A549 (cell line): ENCODE measurements around the gene NOTCH3.

Experiments
- EP300 ChIP-seq, 2 experiments: fragments of >200 bp; sonication (Bioruptor Twin); formaldehyde crosslinking; IDR thresholded peaks; 2 replicates in 1 of 2; 3 replicates in 1 of 2; pipeline ENCODE4 v1.6.1; 2016 to 2017
- ESRRA ChIP-seq: fragments of 150-350 bp; IDR thresholded peaks from 2 replicates; pipeline ENCODE4 v1.6.1; 2014; ENCODE audit warnings: mild to moderate bottlenecking, low read length, borderline replicate concordance
- JUN ChIP-seq, 2 experiments: fragments of >200 bp; sonication (Bioruptor Twin); formaldehyde crosslinking; IDR thresholded peaks; 2 replicates in 1 of 2; 3 replicates in 1 of 2; pipeline ENCODE4 v1.6.1; 2016 to 2017
- KDM1A ChIP-seq: fragments of 200-600 bp; sonication (generic); IDR thresholded peaks from 2 replicates; pipeline ENCODE4 v1.6.1; 2016; ENCODE audit warnings: low read depth, mild to moderate bottlenecking
- RNF2 ChIP-seq: fragments of 200-600 bp; sonication (generic); IDR thresholded peaks from 2 replicates; pipeline ENCODE4 v1.6.1; 2016; ENCODE audit warnings: low read depth, mild to moderate bottlenecking, antibody characterized with exemption, moderate library complexity, borderline replicate concordance
- TF ChIP-seq, protein P1 (sequence below): fragments of 200-600 bp; sonication (generic); IDR thresholded peaks from 2 replicates; pipeline ENCODE4 v1.6.1; 2016; ENCODE audit warnings: antibody characterized with exemption, mild to moderate bottlenecking, moderate library complexity
- TF ChIP-seq, protein P2 (sequence below): fragments of >200 bp; sonication (Bioruptor Twin); formaldehyde crosslinking; IDR thresholded peaks from 3 replicates; pipeline ENCODE4 v1.5.1; 2016
- TF ChIP-seq, protein P3 (sequence below): fragments of 450-650 bp; IDR thresholded peaks from 2 replicates; pipeline ENCODE4 v1.6.1; 2014; ENCODE audit warnings: antibody characterized with exemption
- TF ChIP-seq, protein P4 (sequence below): fragments of 250-450 bp; sonication (Bioruptor Pico); IDR thresholded peaks from 2 replicates; pipeline ENCODE4 v1.5.0; 2021; ENCODE audit warnings: mild to moderate bottlenecking, moderate library complexity, borderline replicate concordance

DNA sequence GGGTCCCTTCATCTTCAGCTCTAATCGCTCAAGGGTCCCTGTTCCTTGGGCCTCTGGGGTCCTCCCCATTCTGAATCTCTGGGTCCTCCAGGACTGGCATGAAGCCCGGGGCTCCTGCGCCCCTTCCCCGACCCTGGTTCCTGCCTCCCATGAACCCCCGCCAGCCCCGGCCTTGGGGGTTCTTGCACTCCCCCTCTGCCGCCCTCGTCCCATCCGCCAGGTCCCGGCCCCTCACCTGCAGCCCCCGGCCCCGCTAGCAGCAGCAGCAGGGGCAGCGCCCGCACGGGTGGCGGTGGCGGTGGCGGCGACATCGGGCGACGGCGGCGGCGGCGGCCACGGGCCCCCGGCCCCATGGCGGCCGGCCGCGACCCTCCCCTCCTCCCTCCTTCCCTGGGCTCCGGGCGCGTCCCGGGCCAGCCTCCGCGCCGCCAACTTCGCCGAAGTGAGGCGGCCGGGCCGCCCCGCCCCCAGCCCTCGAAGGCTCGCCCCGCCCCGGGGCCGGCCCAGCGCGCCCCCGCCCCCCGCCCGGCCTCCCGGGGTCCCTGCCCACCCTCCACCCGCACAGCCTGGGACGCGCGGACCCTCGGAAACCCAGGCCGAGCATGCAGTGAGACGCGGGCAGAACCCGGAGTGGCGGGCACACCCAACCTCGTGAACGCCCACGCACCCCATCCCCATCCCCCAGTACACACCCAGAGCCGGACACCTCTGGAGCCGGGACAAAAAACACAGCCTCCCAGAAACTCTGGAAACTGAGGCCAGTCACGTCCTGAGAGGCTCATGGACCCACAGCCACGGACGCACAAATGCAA, at the start of gene NOTCH3:
- TF ChIP-seq, protein P1, sequence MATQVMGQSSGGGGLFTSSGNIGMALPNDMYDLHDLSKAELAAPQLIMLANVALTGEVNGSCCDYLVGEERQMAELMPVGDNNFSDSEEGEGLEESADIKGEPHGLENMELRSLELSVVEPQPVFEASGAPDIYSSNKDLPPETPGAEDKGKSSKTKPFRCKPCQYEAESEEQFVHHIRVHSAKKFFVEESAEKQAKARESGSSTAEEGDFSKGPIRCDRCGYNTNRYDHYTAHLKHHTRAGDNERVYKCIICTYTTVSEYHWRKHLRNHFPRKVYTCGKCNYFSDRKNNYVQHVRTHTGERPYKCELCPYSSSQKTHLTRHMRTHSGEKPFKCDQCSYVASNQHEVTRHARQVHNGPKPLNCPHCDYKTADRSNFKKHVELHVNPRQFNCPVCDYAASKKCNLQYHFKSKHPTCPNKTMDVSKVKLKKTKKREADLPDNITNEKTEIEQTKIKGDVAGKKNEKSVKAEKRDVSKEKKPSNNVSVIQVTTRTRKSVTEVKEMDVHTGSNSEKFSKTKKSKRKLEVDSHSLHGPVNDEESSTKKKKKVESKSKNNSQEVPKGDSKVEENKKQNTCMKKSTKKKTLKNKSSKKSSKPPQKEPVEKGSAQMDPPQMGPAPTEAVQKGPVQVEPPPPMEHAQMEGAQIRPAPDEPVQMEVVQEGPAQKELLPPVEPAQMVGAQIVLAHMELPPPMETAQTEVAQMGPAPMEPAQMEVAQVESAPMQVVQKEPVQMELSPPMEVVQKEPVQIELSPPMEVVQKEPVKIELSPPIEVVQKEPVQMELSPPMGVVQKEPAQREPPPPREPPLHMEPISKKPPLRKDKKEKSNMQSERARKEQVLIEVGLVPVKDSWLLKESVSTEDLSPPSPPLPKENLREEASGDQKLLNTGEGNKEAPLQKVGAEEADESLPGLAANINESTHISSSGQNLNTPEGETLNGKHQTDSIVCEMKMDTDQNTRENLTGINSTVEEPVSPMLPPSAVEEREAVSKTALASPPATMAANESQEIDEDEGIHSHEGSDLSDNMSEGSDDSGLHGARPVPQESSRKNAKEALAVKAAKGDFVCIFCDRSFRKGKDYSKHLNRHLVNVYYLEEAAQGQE, result no peak
- no peak for TF ChIP-seq ESRRA
- TF ChIP-seq, protein P2, sequence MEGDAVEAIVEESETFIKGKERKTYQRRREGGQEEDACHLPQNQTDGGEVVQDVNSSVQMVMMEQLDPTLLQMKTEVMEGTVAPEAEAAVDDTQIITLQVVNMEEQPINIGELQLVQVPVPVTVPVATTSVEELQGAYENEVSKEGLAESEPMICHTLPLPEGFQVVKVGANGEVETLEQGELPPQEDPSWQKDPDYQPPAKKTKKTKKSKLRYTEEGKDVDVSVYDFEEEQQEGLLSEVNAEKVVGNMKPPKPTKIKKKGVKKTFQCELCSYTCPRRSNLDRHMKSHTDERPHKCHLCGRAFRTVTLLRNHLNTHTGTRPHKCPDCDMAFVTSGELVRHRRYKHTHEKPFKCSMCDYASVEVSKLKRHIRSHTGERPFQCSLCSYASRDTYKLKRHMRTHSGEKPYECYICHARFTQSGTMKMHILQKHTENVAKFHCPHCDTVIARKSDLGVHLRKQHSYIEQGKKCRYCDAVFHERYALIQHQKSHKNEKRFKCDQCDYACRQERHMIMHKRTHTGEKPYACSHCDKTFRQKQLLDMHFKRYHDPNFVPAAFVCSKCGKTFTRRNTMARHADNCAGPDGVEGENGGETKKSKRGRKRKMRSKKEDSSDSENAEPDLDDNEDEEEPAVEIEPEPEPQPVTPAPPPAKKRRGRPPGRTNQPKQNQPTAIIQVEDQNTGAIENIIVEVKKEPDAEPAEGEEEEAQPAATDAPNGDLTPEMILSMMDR, result no peak
- TF ChIP-seq, protein P3, sequence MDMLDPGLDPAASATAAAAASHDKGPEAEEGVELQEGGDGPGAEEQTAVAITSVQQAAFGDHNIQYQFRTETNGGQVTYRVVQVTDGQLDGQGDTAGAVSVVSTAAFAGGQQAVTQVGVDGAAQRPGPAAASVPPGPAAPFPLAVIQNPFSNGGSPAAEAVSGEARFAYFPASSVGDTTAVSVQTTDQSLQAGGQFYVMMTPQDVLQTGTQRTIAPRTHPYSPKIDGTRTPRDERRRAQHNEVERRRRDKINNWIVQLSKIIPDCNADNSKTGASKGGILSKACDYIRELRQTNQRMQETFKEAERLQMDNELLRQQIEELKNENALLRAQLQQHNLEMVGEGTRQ, result no peak
- TF ChIP-seq JUN (IDR thresholded peaks at IDR 0.05), result no peak
- TF ChIP-seq, protein P4, sequence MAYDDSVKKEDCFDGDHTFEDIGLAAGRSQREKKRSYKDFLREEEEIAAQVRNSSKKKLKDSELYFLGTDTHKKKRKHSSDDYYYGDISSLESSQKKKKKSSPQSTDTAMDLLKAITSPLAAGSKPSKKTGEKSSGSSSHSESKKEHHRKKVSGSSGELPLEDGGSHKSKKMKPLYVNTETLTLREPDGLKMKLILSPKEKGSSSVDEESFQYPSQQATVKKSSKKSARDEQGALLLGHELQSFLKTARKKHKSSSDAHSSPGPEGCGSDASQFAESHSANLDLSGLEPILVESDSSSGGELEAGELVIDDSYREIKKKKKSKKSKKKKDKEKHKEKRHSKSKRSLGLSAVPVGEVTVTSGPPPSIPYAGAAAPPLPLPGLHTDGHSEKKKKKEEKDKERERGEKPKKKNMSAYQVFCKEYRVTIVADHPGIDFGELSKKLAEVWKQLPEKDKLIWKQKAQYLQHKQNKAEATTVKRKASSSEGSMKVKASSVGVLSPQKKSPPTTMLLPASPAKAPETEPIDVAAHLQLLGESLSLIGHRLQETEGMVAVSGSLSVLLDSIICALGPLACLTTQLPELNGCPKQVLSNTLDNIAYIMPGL, result no peak
- TF ChIP-seq RNF2, result no peak
- TF ChIP-seq EP300 (IDR thresholded peaks at IDR 0.05), result no peak
- no peak for TF ChIP-seq KDM1A
